ENCODE measurements around the gene EEF1B2. TPM values are rescaled to one million over a fixed set of nuclear protein-coding genes. Genes with fewer than 3 reads are reported as not detected.

EEF1B2 gene
- total and polyA plus RNA-seq, 2 of the 8 experiments (the other 6 are each of a cell fraction or from before 2014, with no cell fraction given), result 504 to 679 TPM

GRCh38 chr2:206201075-206201848 is 41.6 kb downstream of the EEF1B2 start (continued):
- TF ChIP-seq RAD21 (IDR thresholded peaks at IDR 0.05 in 1 of 2, conservative IDR thresholded peaks at IDR 0.05 in 1 of 2; ENCODE audit: low read depth in 2 of 2, low read length in 2 of 2) (no peak), SIRT6 (IDR thresholded peaks at IDR 0.05; ENCODE audit: low read length) (no peak), E2F6 (IDR thresholded peaks at IDR 0.05) (no peak), KDM4A (IDR thresholded peaks at IDR 0.05; ENCODE audit: low read depth, low read length, severe bottlenecking) (no peak), TBP (IDR thresholded peaks at IDR 0.05; ENCODE audit: low read depth, low read length) (no peak), HDAC2 (IDR thresholded peaks at IDR 0.05; ENCODE audit: borderline replicate concordance in 1 of 2, low read depth in 2 of 2, low read length in 2 of 2) (no peak), TAF1 (IDR thresholded peaks at IDR 0.05; ENCODE audit: low read depth, low read length) (no peak), CEBPB (IDR thresholded peaks at IDR 0.05; ENCODE audit: low read depth, low read length) (no peak), CBX8 (IDR thresholded peaks at IDR 0.05; ENCODE audit: borderline replicate concordance, low read depth, low read length) (no peak)

Data from H1 (cell line).